ENCODE data around the gene RCSD1.

The RCSD1 gene

DNA sequence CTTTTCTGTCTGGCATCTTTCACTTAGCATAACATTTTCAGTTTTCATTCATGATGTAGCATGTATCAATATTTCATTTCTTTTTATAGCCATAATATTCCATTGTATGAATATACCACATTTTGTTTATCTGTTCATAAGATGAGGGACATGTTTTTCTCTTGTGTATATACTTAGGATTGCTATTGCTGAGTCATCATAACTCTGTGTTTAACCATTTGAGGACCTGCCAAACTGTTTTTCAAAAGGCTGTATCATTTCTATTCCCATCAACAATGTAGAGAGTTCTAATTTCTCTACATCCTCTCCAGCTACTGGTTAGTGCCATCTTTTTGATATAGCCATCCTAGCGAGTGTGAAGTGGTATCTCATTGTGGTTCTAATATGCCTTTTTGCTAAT, 118.0 kb downstream of the RCSD1 start:
- no peak for DNase-seq

DNA sequence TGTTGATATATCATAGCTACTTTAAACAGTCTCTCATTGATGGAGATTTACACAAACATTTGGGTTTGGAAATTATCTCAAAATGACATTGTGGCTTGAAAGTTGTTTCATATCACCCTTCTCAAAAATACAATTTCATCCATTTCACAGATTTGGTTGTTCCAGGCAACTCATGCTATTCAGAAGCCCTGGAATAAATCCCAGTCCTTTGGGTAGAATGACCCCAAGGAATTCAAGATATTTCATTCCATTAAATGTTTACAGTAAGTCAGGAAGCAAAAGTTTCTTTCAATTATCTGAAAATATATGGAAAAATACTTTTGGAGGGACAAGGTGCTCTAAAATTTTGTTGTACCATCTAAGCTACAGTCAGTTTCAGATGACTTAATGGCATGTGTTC, 118.9 kb downstream of the RCSD1 start:
- DNase-seq = no peak

DNA sequence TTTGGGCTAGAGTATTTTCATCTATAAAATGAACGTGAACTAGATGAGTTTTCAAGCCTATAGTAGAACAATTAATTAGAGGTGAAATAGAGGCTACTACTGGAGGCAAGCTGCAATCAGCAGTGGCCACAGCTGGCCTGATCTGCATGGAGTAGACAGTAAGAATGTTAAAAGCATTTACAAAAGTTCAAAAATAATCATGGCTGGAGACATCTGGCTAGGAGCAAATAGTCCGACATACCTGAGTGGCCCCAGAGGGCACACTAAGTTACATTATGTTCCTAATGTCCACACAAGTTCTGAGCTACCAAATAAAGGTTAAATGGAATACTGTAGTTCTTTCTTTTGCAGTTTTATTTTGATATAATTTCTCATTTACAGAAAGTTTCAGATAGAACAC, 119.7 kb downstream of the RCSD1 start:
- no peak for DNase-seq

DNA sequence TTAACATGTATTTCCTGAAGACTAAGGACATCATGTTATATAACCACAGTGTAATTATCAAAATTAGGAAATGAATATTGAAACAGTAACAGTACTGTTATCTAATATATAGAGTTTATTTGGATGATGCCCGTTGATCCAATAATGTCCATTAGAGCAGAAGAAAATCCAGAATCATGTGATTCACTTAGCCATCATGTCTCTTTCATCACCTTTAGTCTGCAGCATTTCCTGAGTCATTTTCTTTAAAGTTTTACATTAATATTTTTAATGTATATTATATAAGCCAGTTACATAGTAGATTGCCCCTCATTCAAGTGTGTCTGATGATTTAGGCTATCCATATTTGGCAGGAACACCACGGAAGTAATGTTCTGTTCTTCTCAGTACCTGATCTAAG, 120.6 kb downstream of the RCSD1 start:
- DNase-seq = no peak

DNA sequence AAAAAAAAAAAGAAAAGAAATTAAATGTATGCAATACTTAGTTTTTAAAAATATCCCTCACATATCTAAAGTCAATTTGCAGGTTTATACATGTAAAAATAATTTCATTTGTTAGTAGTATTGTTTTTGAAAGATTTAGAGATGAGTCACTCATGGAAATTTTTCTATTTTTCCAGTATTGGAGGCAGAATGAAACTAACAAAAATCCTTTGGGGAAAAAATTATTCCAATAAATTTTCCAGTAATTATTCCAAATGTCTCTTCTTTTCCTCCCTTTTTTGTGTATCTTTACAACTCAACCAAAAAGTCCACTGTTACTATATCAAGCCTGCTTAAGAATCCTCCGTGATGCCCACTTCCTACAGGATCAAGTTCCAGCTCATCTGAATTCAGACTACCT, 121.6 kb downstream of the RCSD1 start:
- DNase-seq = no peak

DNA sequence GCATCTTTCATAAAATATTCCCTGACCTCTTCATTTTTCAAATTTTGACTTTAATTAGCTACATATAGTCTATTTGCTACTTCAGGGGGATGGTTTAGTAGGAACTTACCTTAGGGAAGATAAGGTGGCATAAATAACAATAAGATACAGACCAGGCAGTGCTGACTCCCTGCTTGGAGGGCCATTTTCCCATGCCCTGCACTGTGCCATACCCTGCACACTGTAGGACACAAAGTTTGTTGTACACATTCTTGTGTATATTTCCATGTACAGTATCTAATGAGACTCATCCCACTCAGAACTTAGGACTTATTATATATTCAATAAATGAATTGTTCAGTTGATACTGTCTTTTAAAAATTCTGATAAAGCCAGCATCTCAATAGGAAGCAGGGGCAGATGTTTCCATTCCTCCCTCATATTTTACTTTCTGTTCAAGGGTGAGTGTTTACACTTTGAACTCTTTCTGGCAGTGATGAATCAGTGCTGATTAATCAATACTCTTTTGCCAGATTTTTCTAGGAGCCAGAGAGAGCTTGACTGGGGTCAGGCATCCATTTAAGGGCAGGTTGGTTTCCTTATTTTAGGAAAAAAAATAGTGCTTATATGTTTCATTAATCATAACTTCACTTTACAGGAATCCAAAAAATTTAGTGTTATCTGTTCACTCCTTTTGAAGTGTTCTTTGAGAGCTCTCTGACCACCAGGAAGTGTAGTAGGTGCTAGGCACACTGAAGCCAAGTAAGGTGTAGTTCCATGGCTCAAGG, 122.4 kb downstream of the RCSD1 start:
- no peak for DNase-seq

DNA sequence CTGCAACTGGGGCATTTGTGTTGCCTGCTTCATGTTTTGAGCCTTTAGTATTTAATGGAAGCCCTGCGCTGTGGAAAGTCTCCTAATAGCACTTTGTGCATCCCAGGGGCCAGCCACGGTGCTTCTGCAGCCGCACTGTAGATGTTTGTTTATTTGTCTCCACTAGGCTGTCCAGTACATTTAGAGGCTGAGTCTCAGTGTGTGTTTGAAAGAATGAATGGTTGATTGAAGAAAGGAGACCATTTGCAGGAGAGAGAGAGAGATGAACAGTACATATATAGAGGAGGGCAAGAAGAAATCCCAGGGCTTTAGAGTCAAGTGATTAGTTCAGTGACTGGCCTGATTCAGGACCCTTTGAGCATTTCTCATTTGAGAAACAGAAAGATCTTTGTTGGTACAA, 125.6 kb downstream of the RCSD1 start:
- no peak for DNase-seq

All from activated CD4-positive, alpha-beta T cell treated with anti-CD3 and anti-CD28 coated beads, Interleukin-2, amount 50 U/mL, for 4 hours (primary cell).